A673 (cell line): ENCODE results near the gene CCDC170. TPM values are rescaled to one million over a fixed set of nuclear protein-coding genes. Genes with fewer than 3 reads are reported as not detected.

ENCODE experiments used
- BruUV-seq: library from RNA; stranded (reverse); fragments of 400-500 nt; replicated peaks from 2 replicates; lab custom pipeline; 2021; lab: Mats Ljungman, UMichigan
- CTCF ChIA-PET: fragments of 300-600 bp; sonication (Branson Sonifier 250); formaldehyde crosslinking; loops from one replicate; lab custom pipeline; 2022; ENCODE audit warnings: antibody characterized with exemption; lab: Charles Lee
- POLR2A ChIA-PET: fragments of 300-600 bp; sonication (Branson Sonifier 250); formaldehyde crosslinking; loops from one replicate; lab custom pipeline; 2022; ENCODE audit warnings: antibody characterized with exemption; ENCODE audit not compliant: low non-redundant PET; lab: Charles Lee
- DNase-seq: peaks from one replicate; pipeline ENCODE4 v3.0.0-alpha.2; 2015; ENCODE audit warnings: low spot score
- H3K27ac ChIP-seq: fragments of 200-600 bp; sonication (generic); 2 replicates; pipeline ENCODE4 v1.5.1; 2016; ENCODE audit warnings: mixed run types, low read depth, mild to moderate bottlenecking, mixed read lengths, antibody characterized with exemption, low read length; ENCODE audit not compliant: poor library complexity, severe bottlenecking
- H3K27me3 ChIP-seq: fragments of 200-600 bp; sonication (generic); replicated peaks from 2 replicates; pipeline ENCODE4 v1.6.1; 2017; ENCODE audit warnings: mixed run types, low read depth, mild to moderate bottlenecking, mixed read lengths, antibody characterized with exemption, low read length; ENCODE audit not compliant: insufficient read depth, poor library complexity
- H3K36me3 ChIP-seq: fragments of 200-600 bp; sonication (generic); 2 replicates; pipeline ENCODE4 v1.6.1; 2016; ENCODE audit warnings: mixed run types, mild to moderate bottlenecking, mixed read lengths, antibody characterized with exemption, low read length; ENCODE audit not compliant: insufficient read depth, poor library complexity, severe bottlenecking
- H3K4me1 ChIP-seq: fragments of 200-600 bp; sonication (generic); 2 replicates; pipeline ENCODE4 v1.6.1; 2017; ENCODE audit warnings: mixed run types, mild to moderate bottlenecking, mixed read lengths, antibody characterized with exemption, low read length; ENCODE audit not compliant: insufficient read depth, poor library complexity, severe bottlenecking
- H3K4me3 ChIP-seq: fragments of 200-600 bp; sonication (generic); 2 replicates; pipeline ENCODE4 v1.5.1; 2016; ENCODE audit warnings: low read depth, mixed run types, mild to moderate bottlenecking, mixed read lengths, low read length; ENCODE audit not compliant: poor library complexity, severe bottlenecking
- H3K9me3 ChIP-seq: fragments of 200-600 bp; sonication (generic); 2 replicates; pipeline ENCODE4 v1.6.1; 2016; ENCODE audit warnings: mixed run types, low read depth, mild to moderate bottlenecking, mixed read lengths, antibody characterized with exemption, low read length; ENCODE audit not compliant: poor library complexity, severe bottlenecking
- CTCF ChIP-seq: fragments of 300-800, 200-600 bp; sonication (generic); conservative IDR thresholded peaks from 2 replicates; pipeline ENCODE4 v1.5.1; 2017; ENCODE audit warnings: low read depth, mild to moderate bottlenecking, antibody characterized with exemption, low read length, moderate library complexity, mixed read lengths
- EZH2 ChIP-seq: fragments of 200-600 bp; sonication (generic); IDR thresholded peaks from 2 replicates; pipeline ENCODE4 v1.6.1; 2017; ENCODE audit warnings: borderline replicate concordance, low read depth, mild to moderate bottlenecking, mixed read lengths, antibody characterized with exemption, low read length; ENCODE audit not compliant: poor library complexity, severe bottlenecking
- intact Hi-C: fragments of 100-400 bp; cut with micrococcal nuclease; formaldehyde crosslinking; loops from one replicate; pipeline ENCODE4 v1.10.0; 2022; ENCODE audit not compliant: unreplicated experiment
- total RNA-seq: library from RNA; stranded (reverse); gene quantifications from 2 replicates; pipeline ENCODE4 v1.2.3, GENCODE V29; 2021

CCDC170 gene
- total RNA-seq, 1 experiment from 2014 or later: 0.17 TPM

- peak; percentile 38 for DNase-seq
- CTCF ChIA-PET: no interaction called here
- no peaks in the 10 kb centered on the region for H3K9me3 ChIP-seq
- no peak for TF ChIP-seq EZH2
- TF ChIP-seq CTCF: no peak
- POLR2A ChIA-PET: no interaction called here
- no peaks in the 10 kb centered on the region for H3K27me3 ChIP-seq
- H3K4me1 ChIP-seq: no peaks in the 10 kb centered on the region
- H3K27ac ChIP-seq: no peak overlapping the region
- no peak overlapping the region for H3K4me3 ChIP-seq
- intact Hi-C loops: no loop called here
- H3K36me3 ChIP-seq: no peaks in the 10 kb centered on the region
- BruUV-seq: no TSS peak
Observed at GRCh38 chr6:151627689-151628444, 134.1 kb downstream of the CCDC170 start.

- TF ChIP-seq EZH2 (no peak), CTCF (no peak)
- Histone ChIP-seq H3K4me1 (no peaks in the 10 kb centered on the region), H3K27me3 (no peaks in the 10 kb centered on the region), H3K9me3 (no peaks in the 10 kb centered on the region), H3K36me3 (no peaks in the 10 kb centered on the region), H3K27ac (no peak overlapping the region), H3K4me3 (no peak overlapping the region)
- POLR2A ChIA-PET: no interaction called here
- CTCF ChIA-PET: no interaction called here
- intact Hi-C loops: no loop called here
- no TSS peak for BruUV-seq
- no peak for DNase-seq
Observed at GRCh38 chr6:151629791-151630190, 136.0 kb downstream of the CCDC170 start.

DNA sequence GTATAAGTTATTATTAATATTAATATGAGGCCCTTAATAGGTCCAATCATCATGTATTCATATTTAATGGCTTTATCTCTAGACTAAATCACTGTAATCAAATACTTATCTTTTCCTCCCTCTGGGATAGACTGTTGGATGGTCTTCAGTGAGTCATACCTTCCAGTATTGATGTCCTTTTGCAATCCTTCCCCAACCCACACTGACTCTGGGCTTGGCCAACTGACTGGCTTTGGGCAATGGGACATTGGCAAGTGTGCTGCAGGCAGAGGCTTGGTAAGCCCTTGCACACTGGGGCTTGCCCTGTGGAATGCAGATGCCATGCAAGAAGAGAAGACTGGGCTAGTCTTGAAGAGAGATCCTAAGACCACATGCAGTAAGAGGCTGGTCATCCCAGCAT, 136.6 kb downstream of the CCDC170 start:
- DNase-seq: no peak
- CTCF ChIA-PET: no interaction called here
- POLR2A ChIA-PET: no interaction called here

More for the DNA sequence above, 136.6 kb downstream of the CCDC170 start:
- TF ChIP-seq EZH2: no peak
- TF ChIP-seq CTCF: no peak
- intact Hi-C loops: no loop called here
- no peak overlapping the region for H3K4me3 ChIP-seq
- no peaks in the 10 kb centered on the region for H3K27me3 ChIP-seq
- H3K36me3 ChIP-seq: no peaks in the 10 kb centered on the region
- H3K9me3 ChIP-seq: no peaks in the 10 kb centered on the region
- H3K4me1 ChIP-seq: no peaks in the 10 kb centered on the region
- H3K27ac ChIP-seq: no peak overlapping the region
- BruUV-seq: no TSS peak
